ENCODE measurements around the gene MMP24. TPM values are rescaled to one million over a fixed set of nuclear protein-coding genes. Genes with fewer than 3 reads are reported as not detected.

MMP24 gene
- total RNA-seq, 1 experiment from 2014 or later, result 7.1 TPM

- DNase-seq (ENCODE audit: low read depth, low spot score) (no peak), ATAC-seq (no peak)
- ChIA-PET POLR2A (no interaction called here), CTCF (no interaction called here)
- in situ Hi-C loops (cut with HindIII; ENCODE audit: low pct_unique_long_range_greater_than_20kb, low sequenced_read_pairs) (no loop called here), intact Hi-C loops (cut with micrococcal nuclease; ENCODE audit: unreplicated experiment) (no loop called here)
- no peak within 1 kb of the TSS for H3K27ac ChIP-seq (ENCODE audit: low read length)
- H3K4me1 ChIP-seq (ENCODE audit: control insufficient read depth, insufficient read depth, low read length), result no peaks in the 10 kb centered on the region
- no peaks in the 10 kb centered on the region for H3K36me3 ChIP-seq (ENCODE audit: control insufficient read depth, insufficient read depth, low read length)
- no peaks in the 10 kb centered on the region for H3K27me3 ChIP-seq (ENCODE audit: control insufficient read depth, insufficient read depth, low read length)
- BruUV-seq (replicated peaks), result no TSS peak
- TF ChIP-seq POLR2AphosphoS5 (IDR thresholded peaks at IDR 0.05; ENCODE audit: low read depth, low read length) (no peak), SIN3A (IDR thresholded peaks at IDR 0.05; ENCODE audit: borderline replicate concordance, insufficient read depth, low read depth, low read length) (no peak), TCF7L2 (IDR thresholded peaks at IDR 0.05; ENCODE audit: low read depth, low read length) (no peak), REST (IDR thresholded peaks at IDR 0.05; ENCODE audit: insufficient read depth in 1 of 2, low read depth in 2 of 2, low read length in 1 of 2) (no peak)
- TF ChIP-seq, protein P1, sequence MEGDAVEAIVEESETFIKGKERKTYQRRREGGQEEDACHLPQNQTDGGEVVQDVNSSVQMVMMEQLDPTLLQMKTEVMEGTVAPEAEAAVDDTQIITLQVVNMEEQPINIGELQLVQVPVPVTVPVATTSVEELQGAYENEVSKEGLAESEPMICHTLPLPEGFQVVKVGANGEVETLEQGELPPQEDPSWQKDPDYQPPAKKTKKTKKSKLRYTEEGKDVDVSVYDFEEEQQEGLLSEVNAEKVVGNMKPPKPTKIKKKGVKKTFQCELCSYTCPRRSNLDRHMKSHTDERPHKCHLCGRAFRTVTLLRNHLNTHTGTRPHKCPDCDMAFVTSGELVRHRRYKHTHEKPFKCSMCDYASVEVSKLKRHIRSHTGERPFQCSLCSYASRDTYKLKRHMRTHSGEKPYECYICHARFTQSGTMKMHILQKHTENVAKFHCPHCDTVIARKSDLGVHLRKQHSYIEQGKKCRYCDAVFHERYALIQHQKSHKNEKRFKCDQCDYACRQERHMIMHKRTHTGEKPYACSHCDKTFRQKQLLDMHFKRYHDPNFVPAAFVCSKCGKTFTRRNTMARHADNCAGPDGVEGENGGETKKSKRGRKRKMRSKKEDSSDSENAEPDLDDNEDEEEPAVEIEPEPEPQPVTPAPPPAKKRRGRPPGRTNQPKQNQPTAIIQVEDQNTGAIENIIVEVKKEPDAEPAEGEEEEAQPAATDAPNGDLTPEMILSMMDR (IDR thresholded peaks at IDR 0.05), result no peak
- H3K4me3 ChIP-seq (ENCODE audit: low read depth in 2 of 2, low read length in 2 of 2), result no peak within 1 kb of the TSS
- H3K9me3 ChIP-seq (ENCODE audit: control insufficient read depth, insufficient read depth, low read depth, low read length), result no peaks in the 10 kb centered on the region
Observed at GRCh38 chr20:35291654-35292503, 65.4 kb downstream of the MMP24 start, which contains the start of gene FAM83C. TSS of gene FAM83C (minus strand) at chr20:35292425. CDS start at chr20:35292304, 121 bp downstream.

DNA sequence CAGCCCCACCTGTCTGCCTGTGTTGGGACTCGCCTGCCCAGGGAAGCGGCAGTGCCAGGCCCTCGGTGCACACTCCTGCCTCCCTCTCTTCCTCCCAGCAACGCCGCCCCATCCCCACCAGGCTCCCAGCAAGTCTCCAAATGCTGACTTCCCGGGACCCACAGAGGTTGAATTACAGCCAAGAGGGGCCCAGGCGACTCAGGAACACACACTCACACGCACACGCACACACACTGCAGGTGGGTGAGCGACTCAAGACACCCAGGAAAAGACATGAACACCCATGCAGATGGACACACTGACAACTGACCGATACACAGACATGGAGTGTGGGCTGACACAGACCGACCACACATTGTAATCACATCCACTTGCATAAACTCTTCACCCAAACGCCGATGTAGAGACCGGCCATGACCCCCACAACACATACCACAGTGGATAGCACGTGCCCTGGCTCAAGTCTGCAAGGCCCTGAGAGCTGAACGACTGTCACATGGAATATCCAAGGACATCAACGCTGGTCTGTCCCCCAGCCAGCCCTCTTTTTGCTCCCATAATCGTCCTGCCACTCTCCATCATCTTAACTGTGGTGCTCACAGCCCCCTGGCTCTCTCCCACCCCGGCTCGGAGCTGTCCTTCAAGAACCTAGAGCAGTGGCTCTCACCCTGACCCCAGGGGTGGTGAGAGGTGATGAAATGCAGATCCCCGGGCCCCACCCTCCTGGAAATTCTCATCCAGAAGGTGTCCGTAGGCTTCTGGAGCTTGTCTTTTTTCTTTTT is 66.2 kb downstream of the MMP24 start:
- DNase-seq (ENCODE audit: low read depth, low spot score) (no peak), ATAC-seq (no peak)
- in situ Hi-C loops (cut with HindIII; ENCODE audit: low pct_unique_long_range_greater_than_20kb, low sequenced_read_pairs), result no loop called here
- Histone ChIP-seq H3K36me3 (ENCODE audit: control insufficient read depth, insufficient read depth, low read length) (no peaks in the 10 kb centered on the region), H3K9me3 (ENCODE audit: control insufficient read depth, insufficient read depth, low read depth, low read length) (no peaks in the 10 kb centered on the region), H3K4me3 (ENCODE audit: low read depth in 2 of 2, low read length in 2 of 2) (no peak overlapping the region), H3K27me3 (ENCODE audit: control insufficient read depth, insufficient read depth, low read length) (no peaks in the 10 kb centered on the region), H3K4me1 (ENCODE audit: control insufficient read depth, insufficient read depth, low read length) (no peaks in the 10 kb centered on the region), H3K27ac (ENCODE audit: low read length) (no peak overlapping the region)
- TF ChIP-seq REST (IDR thresholded peaks at IDR 0.05; ENCODE audit: insufficient read depth in 1 of 2, low read depth in 2 of 2, low read length in 1 of 2) (no peak), TCF7L2 (IDR thresholded peaks at IDR 0.05; ENCODE audit: low read depth, low read length) (no peak), POLR2AphosphoS5 (IDR thresholded peaks at IDR 0.05; ENCODE audit: low read depth, low read length) (no peak), SIN3A (IDR thresholded peaks at IDR 0.05; ENCODE audit: borderline replicate concordance, insufficient read depth, low read depth, low read length) (no peak)
- TF ChIP-seq, protein P1 (IDR thresholded peaks at IDR 0.05), result no peak
- no TSS peak for BruUV-seq (replicated peaks)
- intact Hi-C loops (cut with micrococcal nuclease; ENCODE audit: unreplicated experiment), result no loop called here
- POLR2A ChIA-PET, result no interaction called here
- CTCF ChIA-PET, result no interaction called here

Measured in Panc1 (cell line).